Suppressor macrophage treated with lipopolysaccharide for 4 hours (primary cell): ENCODE measurements around the gene RTL10.
"Not testable (repeated sequence)": the region's sequence is repeated elsewhere in the genome, so short reads cannot be mapped to it uniquely, and the experiment has no call there.

ENCODE experiments used
- DNase-seq: peaks from one replicate; pipeline ENCODE4 v3.0.0-alpha.2; 2020

The RTL10 gene

DNA sequence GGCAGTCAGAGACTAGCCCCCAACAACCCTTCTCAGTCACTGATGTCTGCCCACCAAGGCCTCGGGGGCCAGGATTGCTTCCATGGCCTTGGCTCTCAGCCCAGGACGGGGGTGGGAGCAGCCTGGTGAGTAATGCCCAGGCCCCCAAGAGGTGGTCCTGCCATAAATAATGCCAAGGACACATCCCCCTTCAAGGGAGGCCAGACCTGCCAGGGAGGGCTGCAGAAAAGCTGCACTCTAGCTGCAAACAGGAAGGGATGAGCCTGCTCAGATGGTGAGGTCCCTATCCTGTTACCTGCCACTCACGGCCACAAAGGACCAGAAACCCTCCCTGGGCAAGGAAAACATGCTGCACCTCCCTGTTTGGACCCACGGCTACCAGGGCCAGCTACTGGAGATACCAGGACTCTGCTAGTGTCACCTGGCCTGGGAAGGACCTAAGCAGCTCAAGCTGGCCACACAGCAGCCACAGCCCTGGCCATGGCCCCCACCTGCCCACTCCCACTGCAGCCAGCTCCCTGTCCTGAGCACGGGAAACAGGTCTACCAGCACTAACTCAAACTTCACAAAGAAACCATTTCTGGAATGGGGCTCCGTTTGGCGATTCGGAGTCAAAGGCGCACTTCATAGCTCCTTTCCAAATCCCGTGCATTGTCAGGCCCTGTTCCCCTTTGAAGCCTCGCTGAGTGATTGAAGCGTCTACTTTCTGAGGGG lies 12.1 kb downstream of the RTL10 start:
- DNase-seq, result no peak

DNA sequence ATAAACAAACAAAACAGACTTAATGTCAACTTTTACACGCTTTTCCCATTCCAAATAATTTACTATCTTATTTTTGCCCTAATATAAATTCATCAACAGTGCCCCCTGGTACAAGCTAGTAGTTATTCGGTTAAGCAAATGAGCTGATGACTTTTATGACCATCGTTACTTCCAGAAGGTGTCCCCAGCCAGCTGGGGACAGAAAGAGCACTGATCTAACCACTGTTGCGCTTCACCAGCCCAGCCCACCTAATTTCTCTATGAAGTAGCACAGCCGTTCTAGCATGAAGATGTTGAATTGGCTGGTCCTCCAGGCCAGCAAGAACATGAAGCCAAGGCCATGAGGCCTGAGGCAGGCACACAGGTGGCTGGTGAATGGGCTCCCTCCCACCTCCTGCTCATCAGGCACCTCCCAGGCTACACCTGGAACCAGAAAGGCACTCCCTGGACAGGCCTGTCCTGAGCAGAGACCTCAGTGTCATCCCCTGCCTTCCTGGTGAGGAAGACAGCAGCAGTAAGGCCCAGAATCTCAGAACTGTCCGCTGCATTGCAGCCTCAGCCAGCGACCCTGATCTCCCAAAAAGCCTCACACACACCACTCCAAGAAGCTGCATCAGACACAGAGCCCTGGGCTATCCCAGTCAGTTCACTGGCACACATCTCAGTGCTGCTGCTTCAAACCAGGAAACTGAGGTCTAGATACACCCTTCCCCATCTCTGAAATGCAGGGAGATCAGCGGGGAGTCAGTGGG lies 12.9 kb downstream of the RTL10 start:
- no peak for DNase-seq

DNA sequence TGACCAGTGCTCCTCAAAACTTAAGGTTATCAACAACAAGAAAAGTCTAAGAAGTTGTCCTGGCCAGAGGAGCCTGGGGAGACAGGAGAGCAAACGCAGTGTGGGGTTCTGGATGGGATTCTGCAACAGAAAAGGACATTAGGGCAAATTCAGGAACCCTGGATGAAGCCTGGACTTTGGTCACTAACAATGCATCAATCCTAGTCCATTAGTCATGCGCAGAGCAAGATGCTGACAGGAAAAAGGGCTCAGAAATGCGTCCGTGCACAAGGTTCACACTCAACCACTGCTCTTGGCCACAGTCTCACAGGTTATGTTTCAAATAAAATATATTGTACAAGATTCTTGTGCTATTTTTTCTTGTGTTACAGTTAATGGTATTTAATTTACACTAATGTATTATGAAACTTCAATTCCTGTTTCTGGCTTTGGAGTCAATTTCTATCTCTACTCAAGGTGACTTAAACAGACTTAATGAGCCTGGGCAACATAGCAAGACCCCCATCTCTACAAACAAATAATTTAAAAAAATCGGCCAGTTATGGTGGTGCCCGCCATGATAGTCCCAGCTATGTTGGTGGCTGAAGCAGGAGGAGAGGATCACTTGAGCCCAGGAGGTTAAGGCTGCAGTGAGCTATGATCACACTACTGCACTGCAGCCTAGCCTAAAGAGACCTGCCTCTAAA lies 13.6 kb downstream of the RTL10 start:
- DNase-seq, result no peak

DNA sequence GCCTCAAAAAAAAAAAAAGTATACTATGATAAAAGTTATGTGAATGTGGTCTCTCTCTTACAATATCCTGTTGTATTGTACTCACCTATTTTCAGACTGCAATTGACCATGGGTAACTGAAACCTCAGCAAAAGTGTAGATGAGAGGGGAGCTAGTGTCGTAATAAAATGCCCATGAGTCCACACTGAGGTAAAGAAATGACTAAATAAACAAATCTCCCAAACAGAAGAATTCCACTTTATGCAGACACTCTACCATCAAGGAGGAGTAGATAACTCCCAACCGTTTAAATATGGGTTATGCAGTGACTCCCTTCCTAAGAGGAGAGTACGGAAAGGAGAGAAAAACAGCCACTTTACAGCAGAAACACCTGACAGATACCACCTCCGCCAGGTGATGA lies 14.6 kb downstream of the RTL10 start:
- no peak for DNase-seq

DNA sequence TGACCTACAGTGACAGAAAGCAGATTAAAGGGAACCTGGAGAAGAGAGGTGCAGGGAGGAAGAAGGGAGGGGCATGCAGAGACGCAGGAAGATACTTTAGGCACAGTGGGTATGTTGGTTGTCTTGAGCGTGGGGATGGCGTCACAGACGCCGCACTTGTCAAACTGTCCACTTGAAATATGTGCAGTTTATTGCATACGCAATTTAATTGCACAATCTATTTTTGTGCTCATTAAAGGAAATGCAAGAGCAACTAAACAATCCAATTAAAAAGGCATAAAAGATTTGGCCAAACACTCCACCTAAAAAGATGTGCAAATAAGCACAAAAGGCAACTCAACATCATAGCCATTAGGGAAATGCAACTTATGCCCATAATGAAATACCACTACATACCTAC lies 16.8 kb downstream of the RTL10 start:
- no peak for DNase-seq

DNA sequence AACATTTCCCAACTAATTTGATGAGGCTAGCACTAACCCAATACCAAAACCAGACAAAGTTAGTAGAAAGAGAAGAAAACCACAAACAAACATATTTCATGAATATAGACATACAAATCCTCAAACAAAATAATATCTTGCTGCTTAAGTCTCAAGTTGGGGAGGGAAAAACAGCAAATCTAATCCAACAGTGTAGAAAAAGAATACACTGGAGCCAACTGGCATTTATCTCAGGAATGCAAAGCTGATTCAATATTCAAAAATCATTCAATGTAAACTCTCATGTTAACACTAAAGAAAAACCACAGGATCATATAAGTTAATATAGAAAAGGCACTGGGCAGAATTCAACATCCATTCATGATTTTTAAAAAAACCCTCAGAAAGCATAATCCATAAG lies 18.2 kb downstream of the RTL10 start:
- no peak for DNase-seq

DNA sequence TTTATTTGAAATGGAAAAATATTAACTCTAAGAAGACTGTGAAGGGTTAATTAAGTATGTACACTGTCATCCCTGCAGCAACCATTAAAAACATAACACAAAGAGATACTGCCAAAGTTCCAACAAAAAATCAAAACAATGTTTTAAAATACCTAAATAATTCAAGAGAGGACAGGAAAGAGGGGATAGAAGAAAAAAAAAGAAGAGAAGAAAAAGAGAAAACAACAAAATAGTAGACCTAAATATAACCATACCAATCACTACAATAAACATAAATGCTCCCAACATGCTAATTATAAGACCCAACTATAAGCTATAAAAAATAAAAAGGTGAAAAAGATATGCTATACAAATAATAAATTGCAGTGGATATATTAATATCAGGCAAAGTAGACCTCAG lies 20.1 kb downstream of the RTL10 start:
- no peak for DNase-seq

DNA sequence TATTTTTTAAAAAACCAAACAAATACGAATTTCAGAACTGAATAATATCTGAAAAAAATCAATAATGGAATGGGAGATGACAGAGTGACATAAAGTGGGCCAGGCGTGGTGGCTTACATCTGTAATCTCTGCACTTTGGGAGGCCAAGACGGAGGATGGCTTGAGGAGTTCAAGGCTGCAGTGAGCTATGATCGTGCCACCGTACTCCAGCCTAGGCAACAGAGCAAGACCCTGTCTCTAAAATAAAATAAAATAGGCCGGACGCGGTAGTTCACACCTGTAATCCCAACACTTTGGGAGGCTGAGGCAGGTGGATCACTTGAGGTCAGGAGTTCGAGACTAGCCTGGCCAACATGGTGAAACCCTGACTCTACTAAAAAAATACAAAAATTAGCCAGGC lies 21.3 kb downstream of the RTL10 start:
- not testable (repeated sequence) for DNase-seq

DNA sequence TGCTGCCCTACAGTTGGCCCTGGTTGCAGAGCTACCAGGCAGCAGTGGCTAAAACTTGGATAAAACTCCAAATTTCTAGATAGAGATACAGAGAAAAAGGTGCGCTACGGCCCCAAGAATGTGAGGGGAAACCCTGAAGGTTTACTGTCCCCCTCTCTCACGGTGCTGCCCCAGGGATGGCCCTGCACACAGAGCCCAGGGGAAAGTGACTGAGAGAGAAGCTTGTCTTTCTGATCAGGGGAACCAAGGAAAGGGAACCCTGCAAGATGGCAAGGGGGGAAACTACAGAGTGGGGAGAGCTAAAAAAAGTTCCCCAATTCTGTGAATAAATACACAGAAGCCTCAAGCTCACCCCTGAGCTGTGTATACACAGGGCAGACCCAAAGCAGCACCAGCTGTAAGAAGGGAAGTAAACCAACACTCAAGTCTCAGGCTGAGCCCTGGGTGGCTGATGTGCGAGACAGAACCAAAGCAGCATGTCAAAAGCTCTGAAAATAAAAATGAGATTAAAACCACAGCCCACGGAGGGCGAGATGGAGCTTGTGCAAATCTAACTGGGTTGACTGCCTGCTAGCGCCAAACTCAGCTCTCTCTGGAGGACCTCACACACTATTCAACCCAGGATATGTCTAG lies 22.1 kb downstream of the RTL10 start:
- DNase-seq, result no peak

DNA sequence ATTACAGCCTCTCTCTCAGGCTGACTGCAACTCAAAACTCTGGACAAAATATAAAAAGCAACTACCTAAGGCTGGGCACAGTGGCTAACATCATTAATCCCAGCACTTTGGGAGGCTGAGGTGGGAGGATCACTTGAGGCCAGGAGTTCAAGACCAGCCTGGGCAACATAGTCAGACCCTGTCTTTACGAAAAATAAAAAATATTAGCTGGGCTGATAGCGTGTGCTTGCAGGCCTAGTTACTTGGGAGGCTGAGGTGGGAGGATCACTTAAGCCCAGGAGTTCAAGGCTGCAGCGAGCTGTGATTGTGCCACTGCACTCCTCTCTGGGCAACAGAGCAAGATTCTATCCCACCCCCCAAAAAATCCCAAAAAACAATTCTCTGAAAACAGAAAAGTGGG lies 22.7 kb downstream of the RTL10 start:
- not testable (repeated sequence) for DNase-seq

DNA sequence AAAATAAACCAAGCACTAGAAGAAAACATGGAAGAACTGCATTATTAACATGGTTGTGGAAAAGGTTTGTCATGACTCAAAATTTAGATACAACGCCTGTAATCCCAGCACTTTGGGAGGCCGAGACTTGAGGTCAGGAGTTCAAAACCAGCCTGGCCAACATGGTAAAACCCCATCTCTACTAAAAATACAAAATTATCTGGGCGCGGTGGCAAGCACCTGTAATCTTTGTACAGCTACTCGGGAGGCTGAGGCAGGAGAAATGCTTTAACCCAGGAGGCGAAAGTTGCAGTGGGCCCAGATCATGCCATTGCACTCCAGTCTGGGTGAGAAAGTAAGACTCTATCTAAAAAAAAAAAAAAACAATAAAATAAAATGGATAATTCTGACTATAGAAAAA lies 23.7 kb downstream of the RTL10 start:
- no peak for DNase-seq

DNA sequence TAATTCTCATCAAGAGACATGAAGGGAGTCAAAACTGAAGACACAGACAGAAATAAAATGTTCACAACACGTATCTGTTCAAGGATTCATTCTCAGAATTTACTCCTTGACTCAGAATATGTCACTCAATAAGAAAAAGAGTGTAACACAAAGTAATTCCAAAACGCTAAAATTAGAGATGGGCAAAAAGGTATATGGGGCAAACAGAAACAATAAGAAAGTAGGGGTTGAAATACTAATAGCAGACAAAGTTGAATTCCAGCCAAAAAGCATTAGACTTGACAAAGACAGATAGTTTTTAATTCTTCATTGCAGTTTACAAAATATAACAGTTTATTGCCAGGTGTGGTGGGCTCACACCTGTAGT lies 26.7 kb downstream of the RTL10 start:
- no peak for DNase-seq

DNA sequence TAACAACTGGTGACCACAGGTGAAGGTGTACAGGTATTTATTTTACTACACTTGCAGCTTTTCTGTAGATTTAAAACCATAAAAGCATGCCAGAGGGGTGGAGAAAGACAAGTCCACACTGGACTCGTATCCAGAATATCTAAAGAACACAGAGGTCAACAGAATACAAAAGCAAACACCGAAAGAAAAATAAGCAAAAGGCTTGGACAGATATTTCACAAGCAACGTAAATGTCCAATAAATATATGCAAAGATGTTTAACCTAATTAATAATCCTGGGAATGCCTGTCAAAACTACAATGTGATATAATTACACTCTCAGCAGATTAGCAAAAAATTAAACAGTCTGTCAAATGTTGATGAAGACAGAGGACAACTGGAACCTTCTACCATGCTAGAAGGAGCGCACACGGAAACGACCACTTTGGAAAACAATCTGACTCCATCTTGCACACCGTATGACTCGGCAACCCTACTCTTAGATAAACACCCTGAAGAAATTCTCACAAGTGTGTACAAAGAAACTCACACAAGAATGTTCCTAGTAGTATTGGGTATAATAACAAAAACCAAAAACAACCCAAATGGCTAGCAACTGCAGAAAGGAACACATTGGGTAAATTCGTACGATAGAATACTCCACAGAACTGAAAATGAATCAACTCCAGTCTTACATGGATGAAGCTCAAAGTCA lies 27.2 kb downstream of the RTL10 start:
- DNase-seq, result no peak

DNA sequence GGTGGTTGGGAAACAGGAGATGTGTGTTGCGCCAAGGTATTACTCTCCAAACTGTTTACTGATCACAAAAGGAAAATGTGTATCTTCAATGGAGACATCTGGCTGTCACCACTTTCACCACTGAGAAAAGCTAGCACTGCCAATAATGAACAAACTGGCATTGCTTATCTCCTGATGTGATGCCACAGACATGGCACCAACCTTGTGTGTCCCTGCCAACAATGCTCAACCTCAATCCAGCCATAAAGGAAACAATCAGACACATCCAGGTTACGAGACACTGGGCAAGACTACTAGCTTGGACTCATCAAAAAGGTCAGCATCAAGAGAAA lies 28.1 kb downstream of the RTL10 start:
- DNase-seq, result no peak

DNA sequence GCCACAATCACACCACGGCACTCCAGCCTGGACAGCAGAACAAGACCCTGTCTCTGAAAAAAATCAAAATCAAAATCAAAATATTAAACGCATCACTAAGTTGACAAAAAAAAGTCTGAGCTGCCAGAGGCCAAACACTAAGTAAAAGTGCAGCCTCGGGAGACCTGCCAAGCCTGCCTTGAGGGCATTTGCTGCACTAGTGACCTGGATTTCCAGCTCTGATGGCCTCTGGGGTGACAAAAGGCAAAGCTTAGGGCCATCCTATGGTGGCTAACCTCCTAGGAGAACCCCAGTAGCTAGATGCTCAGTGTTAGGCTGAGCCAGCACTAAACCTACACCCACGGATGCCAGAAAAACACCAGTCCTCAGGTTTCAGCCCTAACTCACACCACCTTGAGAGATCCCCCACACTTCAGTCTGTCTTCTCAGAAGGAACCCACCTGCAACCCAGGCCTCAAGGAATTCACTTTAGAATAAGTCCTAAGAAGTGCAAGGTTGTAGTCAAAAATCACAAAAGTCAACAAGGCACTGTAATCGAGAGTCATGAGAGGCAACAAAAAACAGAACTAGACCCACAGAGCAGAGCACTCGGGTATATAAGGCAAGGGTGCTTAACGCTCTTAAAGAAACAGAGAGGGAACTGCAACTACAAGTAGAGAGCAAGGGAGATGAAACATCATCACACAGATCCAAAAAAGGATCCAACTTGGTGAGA lies 28.6 kb downstream of the RTL10 start:
- no peak for DNase-seq

DNA sequence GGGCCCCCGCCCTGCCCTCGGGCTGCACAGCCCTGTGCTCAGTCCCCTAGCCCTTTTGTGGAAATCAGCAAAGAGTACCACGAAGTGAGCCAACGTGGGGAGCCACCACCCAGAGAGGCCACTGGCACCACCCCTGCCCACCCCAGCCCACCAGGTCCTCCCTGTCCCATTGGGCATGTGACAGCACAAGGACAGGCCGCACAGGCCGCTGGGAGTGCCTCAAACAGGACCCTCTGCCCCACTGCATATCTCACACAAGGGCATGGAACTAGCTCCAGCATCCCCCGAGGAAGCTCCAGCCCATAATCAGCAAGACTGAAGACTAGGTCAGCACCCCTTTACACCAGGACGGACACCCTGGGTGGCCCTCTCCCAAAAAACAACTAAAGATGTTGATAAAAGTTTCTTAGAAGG lies 29.7 kb downstream of the RTL10 start:
- DNase-seq, result no peak

DNA sequence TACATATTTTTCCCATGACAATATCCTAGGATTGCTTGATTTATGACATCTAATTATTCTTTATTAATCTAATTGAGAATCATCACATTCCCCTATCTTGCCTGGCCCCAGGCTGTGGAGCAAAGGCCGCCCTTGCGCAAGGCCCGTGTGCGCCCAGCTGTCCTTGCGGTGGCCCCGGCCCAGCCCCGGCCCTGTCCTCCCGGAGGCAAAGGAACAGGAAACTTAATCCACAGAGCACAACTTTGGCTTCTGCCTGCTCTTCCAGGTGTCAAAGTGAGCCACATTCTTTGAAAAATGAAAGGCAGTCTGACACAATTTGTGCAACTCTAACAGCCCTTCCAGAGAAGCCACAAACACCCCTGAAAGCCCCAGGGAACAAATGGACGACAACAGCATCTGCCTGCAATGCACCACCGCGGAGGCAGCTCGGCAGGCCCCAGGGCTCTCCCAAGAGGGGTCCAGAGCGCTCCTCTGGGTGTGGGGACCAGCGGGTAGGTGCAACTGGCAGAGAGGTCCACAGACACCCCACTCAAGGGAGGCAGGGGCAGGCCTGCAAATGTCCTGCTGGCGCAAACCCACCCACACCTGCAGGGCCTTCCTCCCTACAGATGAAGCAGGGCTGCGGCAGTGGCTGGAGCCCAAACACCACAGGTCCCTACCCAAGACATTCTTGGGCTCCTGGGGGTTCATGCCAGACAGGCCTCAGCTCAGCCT lies 30.3 kb downstream of the RTL10 start:
- DNase-seq, result no peak

DNA sequence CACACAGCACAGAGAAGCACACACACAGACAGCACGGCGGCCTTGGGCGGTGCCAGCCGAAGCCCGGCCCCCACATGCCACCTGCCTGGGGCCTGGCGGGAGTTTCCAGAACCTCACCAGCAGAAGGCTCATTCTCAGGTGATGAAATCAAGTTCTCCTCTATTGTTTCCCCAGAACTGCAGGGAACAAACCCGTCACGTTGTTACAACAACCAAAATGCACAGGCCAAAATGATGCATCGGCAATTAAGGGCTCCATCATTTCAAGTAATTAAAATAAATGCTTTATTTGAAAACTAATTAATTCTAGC lies 30.8 kb downstream of the RTL10 start:
- DNase-seq, result no peak

DNA sequence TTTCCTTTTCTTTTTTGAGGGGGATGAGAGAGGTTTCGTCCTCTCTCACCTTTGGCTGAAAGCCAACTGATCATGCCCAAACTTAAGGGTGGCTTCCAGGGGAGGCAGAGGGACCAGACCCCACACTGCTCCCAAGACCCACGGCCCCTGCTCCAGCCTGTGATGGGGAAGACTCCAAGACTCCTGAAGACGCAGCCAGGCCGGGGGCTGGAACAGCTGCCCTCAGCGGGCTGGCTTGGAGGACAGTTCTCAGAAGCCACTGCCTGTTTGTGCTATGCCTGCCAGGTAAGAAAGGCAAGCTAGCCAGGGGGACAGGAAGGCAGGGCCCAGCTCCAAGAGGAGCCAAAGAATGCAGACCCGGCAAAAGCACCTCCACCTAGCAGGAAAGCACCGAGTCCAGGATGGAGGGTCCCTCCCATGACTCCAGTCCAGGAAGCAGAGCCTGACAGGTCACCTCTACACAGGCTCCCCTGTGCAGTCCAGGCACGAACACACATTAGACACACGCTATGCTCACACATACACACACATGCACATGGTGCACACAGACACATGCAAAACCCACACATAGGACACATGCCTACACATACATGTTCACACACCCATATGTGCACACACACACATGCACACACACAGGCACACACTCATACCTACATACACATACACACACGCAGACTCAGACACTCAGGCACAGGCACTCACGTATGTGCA lies 31.3 kb downstream of the RTL10 start:
- DNase-seq, result no peak

DNA sequence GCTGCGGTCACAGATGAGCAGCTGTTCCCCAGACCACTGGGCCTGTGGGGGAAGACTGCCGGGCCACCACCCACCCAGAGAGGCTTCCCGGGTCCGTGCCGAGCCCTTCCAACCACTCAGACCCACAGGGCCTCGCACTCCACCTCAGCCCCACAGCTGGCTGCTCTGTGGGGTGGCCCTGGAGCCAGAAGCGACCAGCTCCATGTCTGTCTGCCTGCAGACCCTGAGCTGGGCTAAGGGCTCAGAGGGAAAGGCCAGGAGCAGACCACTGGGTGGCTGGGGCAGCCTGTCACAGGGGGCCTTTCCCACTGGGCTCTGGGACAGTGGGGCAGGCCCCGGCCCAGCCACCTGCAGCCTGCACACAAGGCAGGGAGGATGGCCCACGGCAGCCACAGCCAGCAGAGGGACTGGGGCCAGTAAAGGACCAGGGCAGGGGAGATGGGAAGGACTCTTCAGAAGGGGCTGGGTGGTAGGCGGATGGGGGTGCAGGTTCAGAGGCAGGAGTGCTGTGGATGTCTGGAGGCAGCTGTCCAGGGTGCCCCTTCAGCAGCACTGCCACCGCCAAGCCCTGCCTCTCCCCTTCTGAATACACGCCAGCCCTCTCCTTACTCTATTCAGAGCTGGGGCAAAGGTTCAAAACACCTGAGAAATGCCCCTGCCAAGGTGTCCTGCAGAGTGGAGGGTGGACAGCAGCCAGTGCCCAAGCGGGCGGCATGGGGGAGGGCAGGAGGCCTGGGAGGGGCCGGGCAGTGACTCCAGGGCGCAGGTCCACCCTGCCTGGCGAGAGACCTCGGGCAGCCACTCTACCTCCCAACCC lies 32.2 kb downstream of the RTL10 start:
- DNase-seq, result no peak
